Aorta (tissue), 5 donors: ENCODE measurements around the gene SUFU. TPM values are rescaled to one million over a fixed set of nuclear protein-coding genes. Genes with fewer than 3 reads are reported as not detected.

Experiments
- ATAC-seq: fragments of 200-7000 bp; cut with Tn5 transposase; one replicate; pipeline ENCODE4 v1.9.1; 2022; ENCODE audit warnings: moderate library complexity; ENCODE audit not compliant: low FRiP score
- DNase-seq, 2 donors: peaks; one replicate each; pipeline ENCODE4 v3.0.0-alpha.2; 2020
- H3K27ac ChIP-seq, 2 donors: one replicate each; pipeline ENCODE4 v1.5.1; 2013; ENCODE audit warnings: low read length in 2 of 2, mild to moderate bottlenecking in 2 of 2, moderate library complexity in 2 of 2, control low read depth in 1 of 2, inconsistent platforms in 1 of 2, low read depth in 1 of 2
- H3K27me3 ChIP-seq, 2 donors: one replicate each; pipeline ENCODE4 v1.6.1; 2013; ENCODE audit warnings: control low read depth in 1 of 2, low read length in 1 of 2, mild to moderate bottlenecking in 1 of 2, moderate library complexity in 1 of 2; ENCODE audit not compliant: insufficient read depth in 2 of 2, control insufficient read depth in 1 of 2
- H3K36me3 ChIP-seq, 2 donors: one replicate each; pipeline ENCODE4 v1.6.1; 2013; ENCODE audit warnings: control low read depth in 1 of 2, low read length in 1 of 2, mild to moderate bottlenecking in 1 of 2; ENCODE audit not compliant: insufficient read depth in 2 of 2, control insufficient read depth in 1 of 2
- H3K4me1 ChIP-seq, 2 donors: one replicate each; pipeline ENCODE4 v1.6.1; 2013; ENCODE audit warnings: low read length in 2 of 2, control low read depth in 1 of 2, mild to moderate bottlenecking in 1 of 2, moderate library complexity in 1 of 2; ENCODE audit not compliant: insufficient read depth in 2 of 2, control insufficient read depth in 1 of 2
- H3K4me3 ChIP-seq, 2 donors: one replicate each; pipeline ENCODE4 v1.5.1; 2013; ENCODE audit warnings: low read length in 2 of 2, control low read depth in 1 of 2, mild to moderate bottlenecking in 1 of 2
- H3K9me3 ChIP-seq: one replicate; pipeline ENCODE4 v1.6.1; 2013; ENCODE audit warnings: mild to moderate bottlenecking, low read length; ENCODE audit not compliant: control insufficient read depth
- WGBS, 2 donors: extraction: QIAGEN DNeasy Blood & Tissue Kit; methylation state at CpG; one replicate each; pipeline ENCODE4 v1.1.7; 2013; 5-methylcytosine and 5-hydroxymethylcytosine counted together
- intact Hi-C, 2 donors: fragments of 100-400 bp; cut with DNase I; formaldehyde crosslinking; loops; one replicate each; pipeline versions ENCODE4 v1.14.2 to v1.15.0; 2022
- polyA plus RNA-seq, 2 donors: library from polyadenylated mRNA; stranded (reverse); fragments of 200-250 nt; gene quantifications; one replicate each; pipeline ENCODE4 v1.2.3, GENCODE V29; 2013
- total RNA-seq, 2 donors: library from RNA; stranded (reverse); fragmentation: NEBNext Ultra II Directional; extraction: Animal tissue kit (Norgen Biotek cat#: 25700); gene quantifications; one replicate each; pipeline ENCODE4 v1.2.1, GENCODE V29; 2021
- donor health status: healthy with polysubstance abuse.
- donor health status: Bipolar disorder and iron deficiency.
- donor health status: DM: no; HTN: no; CAD: no.
- donor health status: DM: no; HTN: no; CAD: no.
- donor health status: DM: yes; HTN: yes; CAD: no.

SUFU gene
- total and polyA plus RNA-seq, 4 donors: 2.3 to 24.0 (median 7.9) TPM

DNA sequence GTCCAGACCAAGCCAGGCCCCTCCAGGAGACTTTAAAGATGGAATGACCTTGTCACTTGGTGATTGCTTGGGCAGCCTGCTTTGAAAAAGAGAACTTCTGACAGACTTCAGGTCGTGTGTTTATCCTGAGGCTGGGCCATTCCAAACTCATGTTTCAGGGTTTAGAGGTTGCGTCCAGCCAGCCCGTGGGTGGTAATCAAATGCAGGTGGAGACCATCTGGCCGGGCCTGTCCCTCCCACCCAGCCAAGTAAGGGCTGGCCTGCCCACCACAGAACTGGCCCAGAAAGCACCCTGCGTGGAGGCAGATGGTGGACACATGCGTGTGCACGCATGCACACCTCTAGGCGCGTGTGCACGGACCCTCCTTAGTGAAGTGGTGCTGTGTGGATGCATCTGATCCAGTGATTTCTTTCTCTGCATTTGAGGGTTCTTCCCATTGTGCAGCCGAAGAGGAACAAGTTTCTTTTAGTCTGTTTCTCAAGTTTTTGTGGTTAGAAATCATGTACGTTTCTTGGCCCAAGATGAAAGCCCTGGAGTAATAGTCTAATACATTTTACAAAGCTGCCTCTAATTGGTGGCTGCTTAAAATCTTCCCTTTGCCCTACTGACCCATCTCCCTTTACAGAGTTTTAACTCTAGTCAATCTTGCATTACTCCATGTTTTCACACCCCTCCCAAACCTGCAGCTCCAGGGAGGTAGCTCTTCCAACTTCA lies 43.0 kb downstream of the SUFU start:
- intact Hi-C loops: no loop called here
- Histone ChIP-seq H3K27ac (no peak overlapping the region), H3K27me3 (no peaks in the 10 kb centered on the region), H3K4me3 (no peak overlapping the region), H3K36me3 (no peaks in the 10 kb centered on the region), H3K9me3 (no peaks in the 10 kb centered on the region), H3K4me1 (no peaks in the 10 kb centered on the region)
- ATAC-seq (no peak), DNase-seq (no peak)
- 71 to 73% methylated on average over 12 of the region's 12 CpGs for WGBS, 2 donors

DNA sequence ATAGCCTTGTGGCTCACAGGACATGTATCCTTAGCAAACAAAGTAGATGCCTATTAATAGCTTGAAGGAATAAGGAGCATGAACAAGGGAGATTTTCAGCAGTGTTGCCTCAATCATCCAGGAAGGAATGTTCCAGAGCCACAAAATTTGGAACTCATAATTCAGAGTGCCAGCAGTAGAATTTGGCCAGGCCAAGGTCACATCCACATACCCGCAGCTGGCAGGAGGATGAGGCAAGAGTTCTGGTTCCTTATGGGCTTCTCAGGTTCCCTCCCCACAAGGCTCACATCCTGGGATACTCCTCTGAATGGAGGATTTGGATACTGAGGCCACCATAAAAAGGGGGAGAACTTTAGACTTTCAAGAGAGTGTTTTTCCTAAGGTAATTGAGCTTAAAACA lies 45.8 kb downstream of the SUFU start:
- no peaks in the 10 kb centered on the region for H3K36me3 ChIP-seq
- DNase-seq (no peak), ATAC-seq (no peak)
- H3K27ac ChIP-seq: peak overlapping the region in 1 of 2 donors; percentile 37
- intact Hi-C loops: no loop called here
- H3K27me3 ChIP-seq: no peaks in the 10 kb centered on the region
- no peak overlapping the region for H3K4me3 ChIP-seq
- WGBS, 2 donors: 5 to 9% methylated on average over 1 of the region's 1 CpG
- H3K9me3 ChIP-seq: no peaks in the 10 kb centered on the region
- H3K4me1 ChIP-seq: no peaks in the 10 kb centered on the region

DNA sequence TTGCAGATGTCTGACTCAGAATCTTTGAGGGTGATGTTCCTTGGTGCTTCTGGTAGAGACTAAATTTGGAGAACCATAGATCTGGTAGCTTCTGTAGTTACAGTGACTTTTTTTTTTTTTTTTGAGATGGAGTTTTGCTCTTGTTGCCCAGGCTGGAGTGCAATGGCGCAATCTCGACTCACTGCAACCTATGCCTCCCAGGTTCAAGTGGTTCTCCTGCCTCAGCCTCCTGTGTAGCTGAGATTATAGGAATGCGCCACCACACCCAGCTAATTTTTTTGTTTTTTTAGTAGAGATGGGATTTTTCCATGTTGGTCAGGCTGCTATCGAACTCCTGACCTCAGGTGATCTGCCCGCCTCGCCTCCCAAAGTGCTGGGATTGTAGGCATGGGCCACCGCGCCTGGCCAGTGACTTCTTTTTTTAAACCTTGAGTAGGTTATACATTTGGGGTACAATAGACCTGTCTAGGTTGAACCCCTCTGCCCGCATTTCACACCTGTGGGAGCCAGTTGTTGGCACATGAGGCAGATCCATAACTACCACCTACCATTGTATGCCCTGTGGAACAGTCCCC lies 47.0 kb downstream of the SUFU start:
- intact Hi-C loops: no loop called here
- DNase-seq (no peak), ATAC-seq (no peak)
- Histone ChIP-seq H3K9me3 (no peaks in the 10 kb centered on the region), H3K36me3 (no peaks in the 10 kb centered on the region), H3K4me1 (no peaks in the 10 kb centered on the region), H3K27ac (no peak overlapping the region), H3K4me3 (no peak overlapping the region), H3K27me3 (no peaks in the 10 kb centered on the region)
- 97 to 99% methylated on average over 9 of the region's 9 CpGs for WGBS, 2 donors

DNA sequence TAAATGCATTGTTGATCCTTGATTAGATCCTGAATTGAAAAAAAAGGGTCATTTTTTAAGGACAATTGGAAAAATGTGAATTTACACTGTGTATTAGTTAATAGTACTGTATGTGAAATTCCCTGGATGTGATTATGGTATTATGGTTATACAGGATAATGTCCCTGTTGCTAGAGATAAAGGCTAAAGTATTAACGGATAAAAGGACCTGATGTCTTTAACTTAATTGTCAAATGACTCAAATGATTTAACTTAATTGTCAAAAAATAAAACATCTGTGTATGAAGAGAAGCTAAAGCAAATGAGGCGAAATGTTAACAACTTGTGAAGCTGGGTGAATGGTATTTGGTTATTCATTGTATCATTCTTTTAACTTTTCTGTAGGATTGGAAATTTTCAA lies 48.8 kb downstream of the SUFU start:
- Histone ChIP-seq H3K4me3 (no peak overlapping the region), H3K36me3 (no peaks in the 10 kb centered on the region), H3K9me3 (no peaks in the 10 kb centered on the region), H3K27ac (no peak overlapping the region), H3K4me1 (no peaks in the 10 kb centered on the region), H3K27me3 (no peaks in the 10 kb centered on the region)
- no peak for DNase-seq
- 82 to 90% methylated on average over 2 of the region's 2 CpGs for WGBS, 2 donors
- no peak for ATAC-seq
- intact Hi-C loops: no loop called here

DNA sequence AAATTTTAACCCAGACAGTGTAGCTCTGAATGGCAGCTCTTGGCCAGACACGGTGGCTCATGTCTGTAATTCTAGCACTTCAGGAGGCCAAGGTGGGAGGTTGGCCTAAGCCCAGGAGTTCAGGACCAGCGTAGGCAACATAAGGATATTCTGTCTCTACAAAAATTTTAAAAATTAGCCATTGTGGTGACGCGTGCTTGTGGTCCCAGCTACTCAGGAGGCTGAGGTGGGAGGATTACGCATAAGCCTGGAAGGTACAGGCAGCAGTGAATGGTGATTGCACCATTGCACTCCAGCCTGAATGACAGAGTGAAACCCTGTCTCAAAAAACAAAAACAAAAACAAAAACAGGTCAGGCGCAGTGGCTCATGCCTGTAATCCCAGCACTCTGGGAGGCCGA lies 50.0 kb downstream of the SUFU start:
- Histone ChIP-seq H3K27me3 (no peaks in the 10 kb centered on the region), H3K9me3 (no peaks in the 10 kb centered on the region), H3K36me3 (no peaks in the 10 kb centered on the region), H3K4me1 (no peaks in the 10 kb centered on the region), H3K4me3 (no peak overlapping the region), H3K27ac (no peak overlapping the region)
- intact Hi-C loops: no loop called here
- DNase-seq (no peak), ATAC-seq (no peak)
- WGBS, 2 donors: 95 to 99% methylated on average over 7 of the region's 7 CpGs

DNA sequence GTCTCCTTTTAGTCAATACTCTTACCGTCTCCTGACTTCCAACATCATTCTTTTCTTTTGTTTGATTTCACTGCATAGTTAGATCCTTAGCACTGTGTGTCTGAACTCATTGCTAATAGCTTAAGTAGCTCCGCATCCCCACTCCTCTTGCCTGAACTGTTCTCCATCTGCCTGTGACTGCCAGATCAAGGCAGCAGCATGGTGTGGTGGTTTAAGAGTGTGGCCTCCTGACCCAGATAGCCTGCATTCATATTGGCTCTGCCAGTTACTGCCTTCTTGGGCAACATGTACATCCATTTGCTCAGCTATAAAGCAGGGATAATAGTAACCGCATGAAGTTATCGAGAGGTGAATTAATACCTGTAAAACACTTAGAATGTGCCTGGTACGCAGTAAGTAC lies 50.8 kb downstream of the SUFU start:
- ATAC-seq: no peak
- H3K27ac ChIP-seq: no peak overlapping the region
- intact Hi-C loops: no loop called here
- no peaks in the 10 kb centered on the region for H3K4me1 ChIP-seq
- no peaks in the 10 kb centered on the region for H3K27me3 ChIP-seq
- 97 to 98% methylated on average over 5 of the region's 5 CpGs for WGBS, 2 donors
- no peak for DNase-seq
- H3K9me3 ChIP-seq: no peaks in the 10 kb centered on the region
- no peak overlapping the region for H3K4me3 ChIP-seq
- no peaks in the 10 kb centered on the region for H3K36me3 ChIP-seq

DNA sequence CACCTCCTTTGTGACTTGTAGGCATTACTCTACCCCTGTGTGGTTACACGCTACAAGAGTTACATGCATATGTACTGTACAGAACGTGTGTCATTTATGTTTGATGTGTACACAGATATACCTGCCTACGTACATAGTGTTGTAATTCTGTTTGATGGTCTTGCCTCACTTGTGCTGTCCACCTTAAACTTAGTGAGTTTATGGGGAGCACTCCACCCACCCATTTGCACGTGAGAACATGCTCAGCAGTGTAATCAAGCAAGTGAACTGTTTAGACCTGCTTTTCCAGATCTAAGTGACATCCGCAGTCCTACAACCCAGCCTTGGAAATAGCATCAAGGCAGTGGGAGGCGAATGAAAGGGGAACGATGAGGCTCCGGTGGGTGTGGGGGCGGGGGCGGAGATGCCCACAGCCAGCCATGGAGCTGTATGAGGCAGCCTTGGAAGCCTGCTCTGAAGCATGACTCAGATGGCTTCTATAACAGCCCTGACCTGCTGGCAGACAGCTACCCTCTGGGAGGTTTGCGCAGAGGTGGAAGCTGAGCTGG lies 52.1 kb downstream of the SUFU start:
- H3K27me3 ChIP-seq: no peaks in the 10 kb centered on the region
- 38 to 46% methylated on average over 11 of the region's 11 CpGs for WGBS, 2 donors
- ATAC-seq (peak; percentile 52), DNase-seq (peak in 1 of 2 donors; percentile 50)
- no peaks in the 10 kb centered on the region for H3K4me1 ChIP-seq
- intact Hi-C loops: no loop called here
- no peaks in the 10 kb centered on the region for H3K9me3 ChIP-seq
- H3K27ac ChIP-seq: no peak overlapping the region
- H3K4me3 ChIP-seq: no peak overlapping the region
- no peaks in the 10 kb centered on the region for H3K36me3 ChIP-seq

DNA sequence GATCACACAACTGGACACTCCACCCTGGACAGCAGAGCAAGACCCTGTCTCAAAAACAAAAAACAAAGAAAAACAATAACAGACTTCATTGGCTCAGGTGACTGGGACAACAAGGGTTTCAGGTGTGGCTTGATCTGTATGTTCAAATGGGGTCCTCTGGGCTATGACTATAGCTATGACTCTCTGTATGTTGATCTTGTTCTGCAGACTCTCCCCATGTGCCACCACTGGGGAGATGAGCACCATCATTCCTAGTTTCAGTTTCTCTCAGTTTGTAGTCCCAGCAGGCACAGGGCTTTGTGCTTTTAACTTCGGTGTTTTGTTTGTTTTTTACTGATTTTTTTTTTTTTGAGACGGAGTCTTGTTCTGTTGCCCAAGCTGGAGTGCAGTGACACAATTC lies 53.8 kb downstream of the SUFU start:
- intact Hi-C loops: no loop called here
- no peak overlapping the region for H3K27ac ChIP-seq
- no peaks in the 10 kb centered on the region for H3K9me3 ChIP-seq
- no peaks in the 10 kb centered on the region for H3K36me3 ChIP-seq
- H3K4me1 ChIP-seq: no peaks in the 10 kb centered on the region
- H3K4me3 ChIP-seq: no peak overlapping the region
- DNase-seq: no peak
- WGBS, 2 donors: 36 to 37% methylated on average over 2 of the region's 2 CpGs
- H3K27me3 ChIP-seq: no peaks in the 10 kb centered on the region
- ATAC-seq: no peak

DNA sequence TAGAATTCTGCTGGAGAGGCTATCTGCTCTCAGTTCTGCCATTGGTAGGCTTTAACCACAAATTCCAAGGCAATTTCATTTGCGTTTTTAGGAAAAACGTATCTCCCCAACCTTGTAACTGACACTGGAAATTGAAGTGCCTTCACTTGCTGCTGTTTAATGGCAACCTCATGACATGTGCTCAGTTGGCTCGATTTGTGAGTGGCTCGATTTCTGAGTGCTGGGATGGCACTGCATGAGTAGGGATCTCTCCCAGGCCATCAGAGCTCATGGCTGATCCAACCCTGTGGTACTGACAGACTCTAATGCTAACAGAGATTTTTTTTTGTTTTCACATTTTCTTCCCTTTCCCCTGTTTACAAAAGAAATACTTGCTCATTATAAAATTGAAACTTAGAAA lies 56.0 kb downstream of the SUFU start:
- H3K27ac ChIP-seq: no peak overlapping the region
- intact Hi-C loops: no loop called here
- H3K27me3 ChIP-seq: no peaks in the 10 kb centered on the region
- WGBS, 2 donors: 76 to 81% methylated on average over 4 of the region's 4 CpGs
- no peak overlapping the region for H3K4me3 ChIP-seq
- no peaks in the 10 kb centered on the region for H3K9me3 ChIP-seq
- H3K36me3 ChIP-seq: no peaks in the 10 kb centered on the region
- no peaks in the 10 kb centered on the region for H3K4me1 ChIP-seq
- no peak for DNase-seq
- no peak for ATAC-seq
